Vagina (tissue), 2 donors: Measurements from ENCODE around the gene P3H1. TPM values are rescaled to one million over a fixed set of nuclear protein-coding genes. Genes with fewer than 3 reads are reported as not detected.

Experiments
- DNase-seq, 2 donors: peaks; one replicate each; pipeline ENCODE4 v3.0.0-alpha.2; 2017; ENCODE audit errors: extremely low spot score in 2 of 2
- H3K27ac ChIP-seq: fragments of 200-600 bp; sonication (generic); one replicate; pipeline ENCODE4 v1.5.1; 2019
- H3K27me3 ChIP-seq: fragments of 200-600 bp; sonication (generic); one replicate; pipeline ENCODE4 v1.5.1; 2019
- H3K36me3 ChIP-seq, 2 donors: fragments of 200-600 bp; sonication (generic); one replicate each; pipeline ENCODE4 v1.5.1; 2017 to 2019
- H3K4me1 ChIP-seq: fragments of 200-600 bp; sonication (generic); one replicate; pipeline ENCODE4 v1.5.1; 2019
- H3K4me3 ChIP-seq, 2 donors: fragments of 200-600 bp; sonication (generic); 1 replicate in 1 of 2; 2 replicates in 1 of 2; pipeline ENCODE4 v1.5.1; 2016 to 2019
- H3K9me3 ChIP-seq: fragments of 200-600 bp; sonication (generic); one replicate; pipeline ENCODE4 v1.5.1; 2019
- POLR2A ChIP-seq, 2 donors: fragments of 450-650 bp; IDR thresholded peaks; one replicate each; pipeline ENCODE4 v1.6.1; 2017; ENCODE audit warnings: antibody characterized with exemption in 2 of 2, mild to moderate bottlenecking in 2 of 2, moderate library complexity in 2 of 2
- POLR2AphosphoS5 ChIP-seq, 2 donors: sonication (generic); formaldehyde crosslinking; IDR thresholded peaks; one replicate each; pipeline ENCODE4 v1.9.0; 2017; ENCODE audit warnings: antibody characterized with exemption in 2 of 2, mild to moderate bottlenecking in 2 of 2, low read depth in 1 of 2; ENCODE audit not compliant: insufficient read depth in 1 of 2
- intact Hi-C: fragments of 100-400 bp; cut with DNase I; formaldehyde crosslinking; loops from one replicate; pipeline ENCODE4 v1.15.1; 2023
- total RNA-seq: library from RNA; depleted of rRNA; stranded (reverse); fragments of >200 nt; gene quantifications from one replicate; pipeline ENCODE4 v1.2.3, GENCODE V29; 2016
- TF ChIP-seq, protein P1 (sequence below), 3 experiments: fragments of 450-650 bp in 2 of 3; fragments of 200-600 bp in 1 of 3; sonication (generic) in 1 of 3; IDR thresholded peaks; one replicate each; pipeline ENCODE4 v1.5.1; 2017 to 2019; ENCODE audit warnings: antibody characterized with exemption in 3 of 3, mild to moderate bottlenecking in 2 of 3, moderate library complexity in 2 of 3

Gene P3H1
- total RNA-seq, 1 donor from 2014 or later: 40.5 TPM

DNA sequence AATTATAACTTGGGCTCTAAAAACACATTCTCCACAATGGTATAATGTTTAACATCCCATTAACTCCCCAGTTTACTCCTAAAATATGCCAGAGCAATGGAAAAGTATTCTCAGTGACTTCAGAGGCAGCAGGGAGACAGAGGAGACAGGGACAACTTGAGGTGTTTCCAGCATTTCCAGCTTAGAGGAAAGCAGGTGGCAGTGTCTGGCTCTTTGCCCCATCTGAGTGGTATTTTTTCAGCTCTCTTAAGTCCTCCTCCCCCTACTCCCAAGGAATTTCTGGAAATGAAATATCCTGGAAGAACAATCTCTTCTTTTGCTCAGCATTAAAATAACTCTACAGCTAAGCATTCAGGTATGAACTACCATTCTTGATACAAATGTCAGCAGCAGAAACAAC is 39.3 kb upstream of the P3H1 start:
- Histone ChIP-seq H3K4me3 (no peak overlapping the region), H3K36me3 (peaks cover 0 to 4% of the 10 kb centered on the region in 2 donors), H3K9me3 (no peaks in the 10 kb centered on the region), H3K27me3 (no peaks in the 10 kb centered on the region), H3K4me1 (no peaks in the 10 kb centered on the region), H3K27ac (no peak overlapping the region)
- TF ChIP-seq POLR2A (IDR thresholded peaks at IDR 0.05) (no peak), POLR2AphosphoS5 (IDR thresholded peaks at IDR 0.05; ENCODE audit: insufficient read depth in 1 of 2, low read depth in 1 of 2) (no peak)
- TF ChIP-seq, protein P1, sequence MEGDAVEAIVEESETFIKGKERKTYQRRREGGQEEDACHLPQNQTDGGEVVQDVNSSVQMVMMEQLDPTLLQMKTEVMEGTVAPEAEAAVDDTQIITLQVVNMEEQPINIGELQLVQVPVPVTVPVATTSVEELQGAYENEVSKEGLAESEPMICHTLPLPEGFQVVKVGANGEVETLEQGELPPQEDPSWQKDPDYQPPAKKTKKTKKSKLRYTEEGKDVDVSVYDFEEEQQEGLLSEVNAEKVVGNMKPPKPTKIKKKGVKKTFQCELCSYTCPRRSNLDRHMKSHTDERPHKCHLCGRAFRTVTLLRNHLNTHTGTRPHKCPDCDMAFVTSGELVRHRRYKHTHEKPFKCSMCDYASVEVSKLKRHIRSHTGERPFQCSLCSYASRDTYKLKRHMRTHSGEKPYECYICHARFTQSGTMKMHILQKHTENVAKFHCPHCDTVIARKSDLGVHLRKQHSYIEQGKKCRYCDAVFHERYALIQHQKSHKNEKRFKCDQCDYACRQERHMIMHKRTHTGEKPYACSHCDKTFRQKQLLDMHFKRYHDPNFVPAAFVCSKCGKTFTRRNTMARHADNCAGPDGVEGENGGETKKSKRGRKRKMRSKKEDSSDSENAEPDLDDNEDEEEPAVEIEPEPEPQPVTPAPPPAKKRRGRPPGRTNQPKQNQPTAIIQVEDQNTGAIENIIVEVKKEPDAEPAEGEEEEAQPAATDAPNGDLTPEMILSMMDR (IDR thresholded peaks at IDR 0.05): no peak
- no peak for DNase-seq
- intact Hi-C loops: no loop called here

DNA sequence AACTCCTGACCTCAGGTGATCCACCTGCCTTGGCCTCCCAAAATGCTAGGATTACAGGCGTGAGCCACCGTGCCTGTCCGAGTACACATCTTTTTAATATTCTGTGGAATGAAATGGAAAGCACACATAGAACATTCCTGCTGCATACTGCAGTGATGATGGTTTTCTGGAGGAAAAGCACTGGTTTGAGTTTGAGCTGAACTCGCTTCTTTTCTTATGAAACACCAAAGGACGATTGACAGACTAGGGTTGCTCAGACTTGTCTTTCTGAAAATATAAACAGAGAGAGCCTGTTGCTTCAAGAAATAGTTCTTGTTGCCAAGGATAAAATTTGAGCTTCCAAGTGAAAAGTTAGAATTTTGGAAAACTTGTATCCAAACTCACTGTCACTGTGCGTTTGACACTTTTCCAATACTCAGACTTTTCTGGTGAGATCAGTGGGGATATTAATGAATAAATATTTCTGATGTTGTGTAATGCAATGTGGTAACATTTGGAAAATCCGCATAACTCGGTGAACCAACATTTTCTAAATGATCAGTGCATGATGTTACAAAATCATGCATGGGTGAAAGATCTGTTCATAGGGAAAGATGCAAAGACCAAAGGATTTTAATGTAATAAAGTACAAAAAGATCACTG is 35.1 kb upstream of the P3H1 start:
- no peak overlapping the region for H3K27ac ChIP-seq
- DNase-seq: no peak
- no peaks in the 10 kb centered on the region for H3K27me3 ChIP-seq
- TF ChIP-seq, protein P1 (IDR thresholded peaks at IDR 0.05): no peak
- TF ChIP-seq POLR2AphosphoS5 (IDR thresholded peaks at IDR 0.05; ENCODE audit: insufficient read depth in 1 of 2, low read depth in 1 of 2) (no peak), POLR2A (IDR thresholded peaks at IDR 0.05) (no peak)
- peaks cover 0 to 4% of the 10 kb centered on the region in 2 donors for H3K36me3 ChIP-seq
- H3K4me3 ChIP-seq: no peak overlapping the region
- intact Hi-C loops: no loop called here
- no peaks in the 10 kb centered on the region for H3K9me3 ChIP-seq
- no peaks in the 10 kb centered on the region for H3K4me1 ChIP-seq

DNA sequence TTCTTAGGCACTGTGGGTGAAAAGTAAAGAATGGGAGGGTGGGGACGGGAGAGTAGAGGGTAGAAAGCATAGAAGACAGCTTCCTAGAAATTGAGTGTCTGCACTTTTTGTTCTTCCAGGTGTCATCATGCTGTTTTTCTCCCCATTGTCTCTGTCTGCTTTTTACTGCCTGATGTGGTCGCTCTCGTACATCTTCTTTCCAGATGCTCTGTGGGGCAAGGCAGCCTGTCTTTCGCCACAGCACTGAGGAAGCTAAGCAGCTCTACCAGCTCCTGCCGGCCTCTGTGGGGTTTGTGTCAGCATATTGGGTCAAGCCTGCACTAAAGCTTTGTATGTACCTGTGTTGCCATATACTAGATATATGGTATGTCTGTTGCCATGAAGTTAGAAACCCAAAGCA is 31.2 kb upstream of the P3H1 start:
- intact Hi-C loops: no loop called here
- TF ChIP-seq, protein P1 (IDR thresholded peaks at IDR 0.05): no peak
- TF ChIP-seq POLR2AphosphoS5 (IDR thresholded peaks at IDR 0.05; ENCODE audit: insufficient read depth in 1 of 2, low read depth in 1 of 2) (no peak), POLR2A (IDR thresholded peaks at IDR 0.05) (no peak)
- Histone ChIP-seq H3K9me3 (no peaks in the 10 kb centered on the region), H3K36me3 (no peaks in the 10 kb centered on the region), H3K4me1 (peaks cover 4% of the 10 kb centered on the region), H3K27me3 (no peaks in the 10 kb centered on the region), H3K4me3 (no peak overlapping the region), H3K27ac (no peak overlapping the region)
- no peak for DNase-seq

DNA sequence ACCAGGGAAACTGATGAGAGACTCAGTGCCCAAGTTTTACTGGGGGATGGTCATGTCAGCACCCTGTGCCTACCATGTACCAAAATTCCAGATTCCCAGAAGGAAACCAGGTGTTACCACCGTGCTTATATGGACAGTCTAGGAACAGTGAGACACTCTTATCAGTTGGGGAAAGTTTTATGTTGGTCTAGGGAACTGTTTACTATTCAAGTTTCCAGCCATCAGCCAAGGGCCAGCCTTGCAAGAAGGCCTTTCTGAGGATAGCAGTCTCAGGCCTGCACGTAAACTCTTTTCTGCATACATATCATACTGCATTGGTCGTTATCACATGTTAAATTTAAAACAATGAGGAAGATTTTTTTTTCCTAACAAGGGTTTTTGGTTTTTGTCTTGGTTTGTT is 30.6 kb upstream of the P3H1 start:
- Histone ChIP-seq H3K9me3 (no peaks in the 10 kb centered on the region), H3K4me1 (peaks cover 4% of the 10 kb centered on the region), H3K27ac (no peak overlapping the region), H3K4me3 (no peak overlapping the region), H3K36me3 (no peaks in the 10 kb centered on the region), H3K27me3 (no peaks in the 10 kb centered on the region)
- intact Hi-C loops: no loop called here
- TF ChIP-seq POLR2A (IDR thresholded peaks at IDR 0.05) (no peak), POLR2AphosphoS5 (IDR thresholded peaks at IDR 0.05; ENCODE audit: insufficient read depth in 1 of 2, low read depth in 1 of 2) (no peak)
- TF ChIP-seq, protein P1 (IDR thresholded peaks at IDR 0.05): no peak
- DNase-seq: no peak

DNA sequence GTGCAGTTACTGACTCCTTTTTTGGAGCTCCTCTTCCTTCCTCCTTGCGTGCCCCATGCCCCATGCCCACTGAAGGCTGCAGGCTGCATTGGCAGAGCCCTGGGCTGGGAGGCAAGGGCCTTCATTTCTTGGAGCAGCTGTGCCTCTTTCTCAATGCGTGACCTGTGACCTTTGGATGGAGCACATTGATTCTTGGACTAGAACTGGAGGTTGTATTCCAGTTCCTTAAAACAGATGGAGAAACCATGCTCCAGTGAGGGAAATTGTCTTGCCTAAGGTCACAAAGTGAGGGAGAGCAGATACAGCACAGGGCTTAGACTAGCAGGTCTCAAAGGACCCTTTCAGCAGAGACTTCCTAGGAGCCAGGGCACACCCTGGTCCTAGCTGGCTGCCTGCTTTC is 27.0 kb upstream of the P3H1 start:
- no peak overlapping the region for H3K27ac ChIP-seq
- H3K27me3 ChIP-seq: no peaks in the 10 kb centered on the region
- peaks cover 4% of the 10 kb centered on the region for H3K4me1 ChIP-seq
- DNase-seq: no peak
- H3K4me3 ChIP-seq: no peak overlapping the region
- H3K36me3 ChIP-seq: no peaks in the 10 kb centered on the region
- intact Hi-C loops: no loop called here
- no peaks in the 10 kb centered on the region for H3K9me3 ChIP-seq
- TF ChIP-seq POLR2AphosphoS5 (IDR thresholded peaks at IDR 0.05; ENCODE audit: insufficient read depth in 1 of 2, low read depth in 1 of 2): no peak
- TF ChIP-seq, protein P1 (IDR thresholded peaks at IDR 0.05): no peak
- TF ChIP-seq POLR2A (IDR thresholded peaks at IDR 0.05): no peak
